Upper lobe of left lung (tissue), 4 donors: ENCODE results near the gene RIMBP2.

Source experiments
- POLR2AphosphoS5 ChIP-seq, 2 donors: sonication (generic); formaldehyde crosslinking; IDR thresholded peaks; one replicate each; pipeline ENCODE4 v1.5.1; 2017; ENCODE audit warnings: antibody characterized with exemption in 2 of 2
- TF ChIP-seq, protein P1 (sequence below), 6 experiments: fragments of 450-650 bp in 4 of 6; fragments of 200-600 bp in 2 of 6; sonication (generic) in 2 of 6; IDR thresholded peaks; one replicate each; pipeline ENCODE4 v1.5.1; 2016 to 2019; ENCODE audit warnings: antibody characterized with exemption in 6 of 6

DNA sequence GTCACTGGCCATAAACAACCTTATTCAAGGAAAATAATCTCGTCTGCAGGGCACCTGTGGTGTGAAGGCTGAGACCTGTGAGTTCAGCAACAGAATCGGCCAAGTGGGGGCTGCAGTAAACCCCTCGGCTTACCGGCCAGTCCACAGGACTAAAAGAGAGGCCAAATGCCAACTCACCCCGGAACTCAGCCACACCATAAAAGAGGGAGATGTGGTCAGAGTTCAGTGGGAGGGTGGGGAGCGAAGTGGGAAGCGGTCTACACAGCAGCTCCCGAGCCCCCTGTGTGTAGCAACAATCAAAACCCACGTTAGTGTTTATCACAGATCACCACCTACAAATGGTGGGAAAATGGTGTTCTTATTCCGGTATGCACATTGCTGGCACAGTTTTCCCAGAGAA, 225.4 kb downstream of the RIMBP2 start:
- TF ChIP-seq, protein P1, sequence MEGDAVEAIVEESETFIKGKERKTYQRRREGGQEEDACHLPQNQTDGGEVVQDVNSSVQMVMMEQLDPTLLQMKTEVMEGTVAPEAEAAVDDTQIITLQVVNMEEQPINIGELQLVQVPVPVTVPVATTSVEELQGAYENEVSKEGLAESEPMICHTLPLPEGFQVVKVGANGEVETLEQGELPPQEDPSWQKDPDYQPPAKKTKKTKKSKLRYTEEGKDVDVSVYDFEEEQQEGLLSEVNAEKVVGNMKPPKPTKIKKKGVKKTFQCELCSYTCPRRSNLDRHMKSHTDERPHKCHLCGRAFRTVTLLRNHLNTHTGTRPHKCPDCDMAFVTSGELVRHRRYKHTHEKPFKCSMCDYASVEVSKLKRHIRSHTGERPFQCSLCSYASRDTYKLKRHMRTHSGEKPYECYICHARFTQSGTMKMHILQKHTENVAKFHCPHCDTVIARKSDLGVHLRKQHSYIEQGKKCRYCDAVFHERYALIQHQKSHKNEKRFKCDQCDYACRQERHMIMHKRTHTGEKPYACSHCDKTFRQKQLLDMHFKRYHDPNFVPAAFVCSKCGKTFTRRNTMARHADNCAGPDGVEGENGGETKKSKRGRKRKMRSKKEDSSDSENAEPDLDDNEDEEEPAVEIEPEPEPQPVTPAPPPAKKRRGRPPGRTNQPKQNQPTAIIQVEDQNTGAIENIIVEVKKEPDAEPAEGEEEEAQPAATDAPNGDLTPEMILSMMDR (IDR thresholded peaks at IDR 0.05), result no peak
- no peak for TF ChIP-seq POLR2AphosphoS5 (IDR thresholded peaks at IDR 0.05)
